ENCODE measurements around the gene TEKT3. TPM values are rescaled to one million over a fixed set of nuclear protein-coding genes. Genes with fewer than 3 reads are reported as not detected.

Gene TEKT3
- total and polyA plus RNA-seq, 2 donors (not counting 3 experiments of a cell fraction or from before 2014, with no cell fraction given), result 0.28 TPM; not detected in 1

GRCh38 chr17:15273141-15273793 is 68.1 kb downstream of the TEKT3 start:
- FAIRE-seq, result no peak
- TF ChIP-seq POLR2AphosphoS5 (IDR thresholded peaks at IDR 0.05; ENCODE audit: insufficient read depth, low read depth, low read length) (no peak), FOS (IDR thresholded peaks at IDR 0.05; ENCODE audit: borderline replicate concordance, insufficient read depth, low read length) (no peak), MYC (IDR thresholded peaks at IDR 0.05; ENCODE audit: low read depth, low read length) (no peak)
- Histone ChIP-seq H3K36me3 (ENCODE audit: control insufficient read depth in 2 of 2, extremely low read depth in 1 of 2, insufficient read depth in 2 of 2, low read length in 2 of 2) (no peaks in the 10 kb centered on the region), H3K4me3 (replicated peaks in 1 of 3; ENCODE audit: insufficient read depth in 1 of 3, low read depth in 1 of 3, low read length in 3 of 3) (no peak overlapping the region), H3K4me1 (ENCODE audit: control insufficient read depth, extremely low read depth, insufficient read depth, low read length) (no peaks in the 10 kb centered on the region), H3K27ac (ENCODE audit: insufficient read depth, low read depth, low read length) (no peak overlapping the region), H3K27me3 (ENCODE audit: control insufficient read depth in 2 of 2, insufficient read depth in 2 of 2, low read length in 2 of 2) (peaks cover 0 to 2% of the 10 kb centered on the region in 2 experiments), H2AFZ (ENCODE audit: low read depth, low read length) (no peak overlapping the region), H3K9ac (replicated peaks; ENCODE audit: extremely low read depth, insufficient read depth, low read length) (no peak overlapping the region), H3K79me2 (ENCODE audit: control insufficient read depth, insufficient read depth, low read length) (no peaks in the 10 kb centered on the region), H3K9me1 (replicated peaks; ENCODE audit: control insufficient read depth, extremely low read depth, insufficient read depth, low read length) (no peaks in the 10 kb centered on the region), H3K9me3 (replicated peaks; ENCODE audit: control insufficient read depth, insufficient read depth, low read length) (no peaks in the 10 kb centered on the region), H4K20me1 (replicated peaks; ENCODE audit: control insufficient read depth, extremely low read depth, insufficient read depth, low read length) (no peaks in the 10 kb centered on the region), H3K4me2 (ENCODE audit: insufficient read depth, low read length) (no peak overlapping the region)
- intact Hi-C loops (cut with micrococcal nuclease), result no loop called here
- dilution Hi-C loops (cut with MboI; ENCODE audit: extremely low pct_ligation_motif_present, low sequenced_read_pairs), result no loop called here
- CTCF ChIA-PET, result interaction anchor here (2.8 kb wide), 1 partner anchor 229 kb away, joined by 10 read pairs; no protein-coding TSS in a partner anchor
- DNase-seq (ENCODE audit: low read depth, low spot score), result no peak
- POLR2A ChIA-PET, result no interaction called here
- no TSS peak for BruUV-seq (replicated peaks)

GRCh38 chr17:15271741-15272140 is 69.7 kb downstream of the TEKT3 start:
- peaks cover 2 to 6% of the 10 kb centered on the region in 2 experiments for H3K27me3 ChIP-seq (ENCODE audit: control insufficient read depth in 2 of 2, insufficient read depth in 2 of 2, low read length in 2 of 2)

More at GRCh38 chr17:15271741-15272140, 69.7 kb downstream of the TEKT3 start:
- H3K79me2 ChIP-seq (ENCODE audit: control insufficient read depth, insufficient read depth, low read length), result no peaks in the 10 kb centered on the region
- FAIRE-seq, result no peak
- dilution Hi-C loops (cut with MboI; ENCODE audit: extremely low pct_ligation_motif_present, low sequenced_read_pairs) (no loop called here), intact Hi-C loops (cut with micrococcal nuclease) (no loop called here)
- CTCF ChIA-PET, result interaction anchor here (0.7 to 2.8 kb wide), 2 partner anchors 14 to 231 kb away, joined by 3 to 10 read pairs; no protein-coding TSS in a partner anchor
- H3K36me3 ChIP-seq (ENCODE audit: control insufficient read depth in 2 of 2, extremely low read depth in 1 of 2, insufficient read depth in 2 of 2, low read length in 2 of 2), result no peaks in the 10 kb centered on the region
- no peaks in the 10 kb centered on the region for H3K9me1 ChIP-seq (replicated peaks; ENCODE audit: control insufficient read depth, extremely low read depth, insufficient read depth, low read length)
- BruUV-seq (replicated peaks), result no TSS peak
- H3K4me2 ChIP-seq (ENCODE audit: insufficient read depth, low read length), result no peak overlapping the region
- no peak overlapping the region for H3K27ac ChIP-seq (ENCODE audit: insufficient read depth, low read depth, low read length)
- no peaks in the 10 kb centered on the region for H4K20me1 ChIP-seq (replicated peaks; ENCODE audit: control insufficient read depth, extremely low read depth, insufficient read depth, low read length)
- no peak overlapping the region for H2AFZ ChIP-seq (ENCODE audit: low read depth, low read length)
- H3K9ac ChIP-seq (replicated peaks; ENCODE audit: extremely low read depth, insufficient read depth, low read length), result no peak overlapping the region
- H3K4me1 ChIP-seq (ENCODE audit: control insufficient read depth, extremely low read depth, insufficient read depth, low read length), result no peaks in the 10 kb centered on the region
- POLR2A ChIA-PET, result no interaction called here
- DNase-seq (ENCODE audit: low read depth, low spot score), result no peak
- no peak overlapping the region for H3K4me3 ChIP-seq (replicated peaks in 1 of 3; ENCODE audit: insufficient read depth in 1 of 3, low read depth in 1 of 3, low read length in 3 of 3)
- TF ChIP-seq POLR2A (IDR thresholded peaks at IDR 0.05; ENCODE audit: low read depth, low read length) (no peak), MYC (IDR thresholded peaks at IDR 0.05; ENCODE audit: low read depth, low read length) (no peak), CTCF (IDR thresholded peaks at IDR 0.05; ENCODE audit: extremely low read depth in 1 of 2, insufficient read depth in 1 of 2, low read depth in 1 of 2, low read length in 2 of 2) (no peak), MAX (IDR thresholded peaks at IDR 0.05; ENCODE audit: insufficient read depth, insufficient read length) (no peak), GATA2 (IDR thresholded peaks at IDR 0.05; ENCODE audit: insufficient read depth, insufficient read length, low read depth, low read length) (no peak), FOS (IDR thresholded peaks at IDR 0.05; ENCODE audit: borderline replicate concordance, insufficient read depth, low read length) (no peak)
- H3K9me3 ChIP-seq (replicated peaks; ENCODE audit: control insufficient read depth, insufficient read depth, low read length), result no peaks in the 10 kb centered on the region
